H1 (cell line): ENCODE measurements around the gene STXBP6. TPM values are rescaled to one million over a fixed set of nuclear protein-coding genes. Genes with fewer than 3 reads are reported as not detected.

Source experiments
- CTCF ChIA-PET: fragments of 300-600 bp; sonication (Branson Sonifier 250); formaldehyde crosslinking; loops from one replicate; lab custom pipeline; 2021; ENCODE audit not compliant: partially characterized antibody; lab: Charles Lee
- POLR2A ChIA-PET: fragments of 300-600 bp; sonication (Branson Sonifier 250); formaldehyde crosslinking; loops from one replicate; lab custom pipeline; 2021; ENCODE audit warnings: inconsistent platforms; ENCODE audit not compliant: partially characterized antibody; lab: Charles Lee
- DNase-seq, 2 experiments: peaks; one replicate each; pipeline versions ENCODE4 v3.0.0 to v3.0.0-alpha.2; 2010 to 2022; ENCODE audit warnings: low spot score in 2 of 2, low read depth in 1 of 2, mixed read lengths in 1 of 2
- FAIRE-seq: peaks from 2 replicates; lab custom pipeline; 2011; peaks lifted over from hg19 to GRCh38; lab: Jason Lieb, UNC
- H2AFZ ChIP-seq: 2 replicates; pipeline ENCODE4 v1.8.1; 2012; ENCODE audit warnings: low read length, inconsistent platforms
- H2AK5ac ChIP-seq: 2 replicates; pipeline ENCODE4 v1.6.1; 2013; ENCODE audit warnings: low read depth, low read length
- H2BK120ac ChIP-seq: replicated peaks from 2 replicates; pipeline ENCODE3; 2013; ENCODE audit warnings: low read depth, low read length, inconsistent platforms
- H2BK12ac ChIP-seq: 2 replicates; pipeline ENCODE4 v1.6.1; 2013; ENCODE audit warnings: low read depth, low read length
- H2BK15ac ChIP-seq: 2 replicates; pipeline ENCODE4 v1.6.1; 2013; ENCODE audit warnings: low read length
- H2BK20ac ChIP-seq: 2 replicates; pipeline ENCODE4 v1.6.1; 2013; ENCODE audit warnings: low read length
- H2BK5ac ChIP-seq: 2 replicates; pipeline ENCODE4 v1.6.1; 2013; ENCODE audit warnings: low read depth, low read length
- H3K14ac ChIP-seq: 2 replicates; pipeline ENCODE4 v1.6.1; 2013; ENCODE audit warnings: inconsistent platforms; ENCODE audit not compliant: insufficient read length
- H3K18ac ChIP-seq: 2 replicates; pipeline ENCODE4 v1.6.1; 2013; ENCODE audit warnings: low read length; ENCODE audit errors: extremely low read depth
- H3K23ac ChIP-seq: 2 replicates; pipeline ENCODE4 v1.6.1; 2013; ENCODE audit warnings: inconsistent platforms; ENCODE audit not compliant: insufficient read length
- H3K23me2 ChIP-seq: 2 replicates; pipeline ENCODE4 v1.6.1; 2013; ENCODE audit warnings: low read depth, low read length
- H3K27ac ChIP-seq: 2 replicates; pipeline ENCODE4 v1.6.1; 2011; ENCODE audit warnings: low read depth, low read length, inconsistent platforms
- H3K27me3 ChIP-seq, 4 experiments: replicated peaks in 1 of 4; 1 replicate in 1 of 4; 2 replicates in 3 of 4; pipeline versions ENCODE4 v1.6.1 to v1.8.1; 2011 to 2013; ENCODE audit warnings: low read length in 3 of 4, mild to moderate bottlenecking in 3 of 4, inconsistent platforms in 2 of 4, mixed read lengths in 2 of 4, moderate library complexity in 1 of 4; ENCODE audit not compliant: control insufficient read depth in 3 of 4, insufficient read depth in 3 of 4; ENCODE audit errors: extremely low read depth in 1 of 4
- H3K36me3 ChIP-seq, 4 experiments: 2 replicates each; pipeline versions ENCODE4 v1.6.1 to v1.8.1; 2011 to 2013; ENCODE audit warnings: mild to moderate bottlenecking in 4 of 4, low read length in 3 of 4, moderate library complexity in 2 of 4, control low read depth in 1 of 4, inconsistent platforms in 1 of 4; ENCODE audit not compliant: insufficient read depth in 4 of 4, control insufficient read depth in 2 of 4
- H3K4ac ChIP-seq: replicated peaks from 2 replicates; pipeline ENCODE3; 2013; ENCODE audit warnings: low read length, low read depth, mixed read lengths, inconsistent platforms; ENCODE audit not compliant: insufficient read length
- H3K4me1 ChIP-seq, 4 experiments: replicated peaks in 1 of 4; 1 replicate in 1 of 4; 2 replicates in 3 of 4; pipeline versions ENCODE4 v1.6.1 to v1.8.1; 2011 to 2013; ENCODE audit warnings: low read length in 3 of 4, inconsistent platforms in 2 of 4, mixed read lengths in 1 of 4; ENCODE audit not compliant: insufficient read depth in 4 of 4, control insufficient read depth in 3 of 4
- H3K4me2 ChIP-seq, 2 experiments: 2 replicates each; pipeline versions ENCODE4 v1.6.1 to v1.8.1; 2011 to 2013; ENCODE audit warnings: low read depth in 2 of 2, low read length in 2 of 2, control low read depth in 1 of 2, inconsistent platforms in 1 of 2, mild to moderate bottlenecking in 1 of 2; ENCODE audit not compliant: insufficient read depth in 1 of 2
- H3K4me3 ChIP-seq, 4 experiments: fragments of 200-600, 300-600 bp in 1 of 4; sonication (generic), shearing (Covaris generic), sonication (Bioruptor Twin) in 1 of 4; 2 replicates each; pipeline versions ENCODE4 v1.5.1 to v1.8.1; 2011 to 2016; ENCODE audit warnings: low read length in 4 of 4, low read depth in 3 of 4, control low read depth in 2 of 4, inconsistent platforms in 2 of 4, mild to moderate bottlenecking in 2 of 4, mixed read lengths in 1 of 4, moderate library complexity in 1 of 4; ENCODE audit not compliant: insufficient read depth in 2 of 4; ENCODE audit errors: extremely low read depth in 1 of 4
- H3K56ac ChIP-seq: replicated peaks from 2 replicates; pipeline ENCODE3; 2013; ENCODE audit warnings: low read depth, mild to moderate bottlenecking, mixed read lengths, low read length, inconsistent platforms; ENCODE audit not compliant: insufficient read length
- H3K79me1 ChIP-seq: 2 replicates; pipeline ENCODE4 v1.6.1; 2013; ENCODE audit warnings: low read depth, low read length, control low read depth
- H3K79me2 ChIP-seq, 2 experiments: 2 replicates each; pipeline versions ENCODE4 v1.6.1 to v1.8.1; 2012 to 2013; ENCODE audit warnings: low read length in 2 of 2, mild to moderate bottlenecking in 2 of 2, inconsistent platforms in 1 of 2; ENCODE audit not compliant: insufficient read depth in 2 of 2, control insufficient read depth in 1 of 2
- H3K9ac ChIP-seq, 4 experiments: replicated peaks in 1 of 4; 1 replicate in 1 of 4; 2 replicates in 3 of 4; pipeline versions ENCODE4 v1.6.1 to v1.8.1; 2011 to 2013; ENCODE audit warnings: low read depth in 3 of 4, low read length in 3 of 4, control low read depth in 2 of 4, mild to moderate bottlenecking in 2 of 4, moderate library complexity in 2 of 4, inconsistent platforms in 1 of 4; ENCODE audit errors: extremely low read depth in 1 of 4
- H3K9me3 ChIP-seq, 2 experiments: 2 replicates each; pipeline versions ENCODE4 v1.6.1 to v1.8.1; 2012 to 2013; ENCODE audit warnings: mild to moderate bottlenecking in 2 of 2, moderate library complexity in 2 of 2, control low read depth in 1 of 2, inconsistent platforms in 1 of 2, low read depth in 1 of 2, low read length in 1 of 2, mixed read lengths in 1 of 2; ENCODE audit not compliant: insufficient read depth in 2 of 2
- H4K20me1 ChIP-seq, 2 experiments: replicated peaks in 1 of 2; 2 replicates each; pipeline versions ENCODE3 to v1.8.1; 2011 to 2013; ENCODE audit warnings: inconsistent platforms in 2 of 2, low read length in 2 of 2, mild to moderate bottlenecking in 1 of 2; ENCODE audit not compliant: insufficient read depth in 2 of 2, control insufficient read depth in 1 of 2
- H4K5ac ChIP-seq: 2 replicates; pipeline ENCODE4 v1.6.1; 2013; ENCODE audit warnings: low read length, low read depth, mixed read lengths, inconsistent platforms; ENCODE audit not compliant: insufficient read length
- H4K8ac ChIP-seq: 2 replicates; pipeline ENCODE4 v1.8.0; 2013; ENCODE audit warnings: mild to moderate bottlenecking, moderate library complexity, low read length, inconsistent platforms; ENCODE audit not compliant: insufficient read depth; ENCODE audit errors: extremely low read depth
- H4K91ac ChIP-seq: replicated peaks from 2 replicates; pipeline ENCODE3; 2013; ENCODE audit warnings: low read length, mixed read lengths, inconsistent platforms; ENCODE audit not compliant: insufficient read length
- ASH2L ChIP-seq: fragments of 200-600, 300-600 bp; sonication (generic); IDR thresholded peaks from one replicate; pipeline ENCODE4 v1.7.1; 2017; ENCODE audit warnings: low read length
- BCL11A ChIP-seq, 2 experiments: IDR thresholded peaks; one replicate each; pipeline ENCODE4 v1.6.1; 2011; ENCODE audit warnings: low read depth in 2 of 2, low read length in 2 of 2, mild to moderate bottlenecking in 2 of 2
- CBX5 ChIP-seq: fragments of 300-800, 300-1000 bp; sonication (generic); IDR thresholded peaks from 2 replicates; pipeline ENCODE4 v1.7.1; 2016; ENCODE audit warnings: antibody characterized with exemption, low read length, low read depth
- CEBPB ChIP-seq: IDR thresholded peaks from 2 replicates; pipeline ENCODE4 v1.6.1; 2012; ENCODE audit warnings: low read depth, low read length
- CTBP2 ChIP-seq: IDR thresholded peaks from 2 replicates; pipeline ENCODE4 v1.7.0; 2011; ENCODE audit warnings: borderline replicate concordance, mild to moderate bottlenecking, moderate library complexity, mixed read lengths, low read length; ENCODE audit not compliant: insufficient read depth, insufficient read length
- EP300 ChIP-seq, 2 experiments: IDR thresholded peaks; 1 replicate in 1 of 2; 2 replicates in 1 of 2; pipeline ENCODE4 v1.6.1; 2011 to 2012; ENCODE audit warnings: low read depth in 2 of 2, low read length in 2 of 2, mild to moderate bottlenecking in 2 of 2, borderline replicate concordance in 1 of 2, inconsistent platforms in 1 of 2, moderate library complexity in 1 of 2
- FOSL1 ChIP-seq: IDR thresholded peaks from 2 replicates; pipeline ENCODE4 v1.6.1; 2011; ENCODE audit warnings: mild to moderate bottlenecking, low read depth, low read length, moderate library complexity; ENCODE audit not compliant: insufficient read depth
- JUN ChIP-seq: IDR thresholded peaks from 2 replicates; pipeline ENCODE4 v1.6.1; 2011; ENCODE audit warnings: low read depth, mild to moderate bottlenecking, improper control_type of control experiment, low read length
- POU5F1 ChIP-seq: IDR thresholded peaks from 2 replicates; pipeline ENCODE4 v1.6.1; 2011; ENCODE audit warnings: low read depth, mild to moderate bottlenecking, low read length, moderate library complexity
- ZNF274 ChIP-seq: IDR thresholded peaks from 2 replicates; pipeline ENCODE4 v1.7.0; 2012; ENCODE audit warnings: low read length, borderline replicate concordance; ENCODE audit errors: extremely low read depth
- WGBS, 2 experiments: shearing (Covaris generic) in 1 of 2; methylation state at CpG; one replicate each; pipeline versions ENCODE4 v1.1.6 to v1.1.7; 2013 to 2015; ENCODE audit warnings: low lambda C conversion rate in 2 of 2, mixed read lengths in 2 of 2, inconsistent platforms in 1 of 2, low coverage in 1 of 2, missing lambda C conversion rate in 1 of 2; ENCODE audit not compliant: insufficient replicate concordance in 2 of 2, insufficient coverage in 1 of 2, insufficient read length in 1 of 2; ENCODE audit errors: extremely low coverage in 1 of 2, missing lambda C conversion rate in 1 of 2; 5-methylcytosine and 5-hydroxymethylcytosine counted together
- polyA plus RNA-seq, 7 experiments: library from polyadenylated mRNA; depleted of rRNA in 3 of 7; stranded (reverse) in 5 of 7; unstranded in 2 of 7; fragments of >200 nt in 5 of 7; fragments of 200-250 nt in 2 of 7; gene quantifications; 1 replicate in 5 of 7; 2 replicates in 1 of 7; 4 replicates in 1 of 7; pipeline versions ENCODE4 v1.2.1 to v1.2.3, GENCODE V29; 2011 to 2013; ENCODE audit warnings: missing spikeins in 2 of 7, mixed read lengths in 2 of 7
- total RNA-seq: library from RNA; stranded (reverse); fragmentation: NEBNext Ultra II Directional; extraction: Animal tissue kit (Norgen Biotek cat#: 25700); gene quantifications from 2 replicates; pipeline ENCODE4 v1.2.1, GENCODE V29; 2021

STXBP6 gene
- total and polyA plus RNA-seq, 2 of the 8 experiments (the other 6 are each of a cell fraction or from before 2014, with no cell fraction given): 9.4 to 18.1 TPM

- H2BK12ac ChIP-seq: no peak overlapping the region
- POLR2A ChIA-PET: no interaction called here
Observed at GRCh38 chr14:24795406-24795805, 254.5 kb downstream of the STXBP6 start.

More at GRCh38 chr14:24795406-24795805, 254.5 kb downstream of the STXBP6 start:
- Histone ChIP-seq H4K20me1 (no peaks in the 10 kb centered on the region), H2BK5ac (no peak overlapping the region), H3K9me3 (no peaks in the 10 kb centered on the region), H2BK20ac (no peak overlapping the region), H3K27ac (no peak overlapping the region), H3K27me3 (no peaks in the 10 kb centered on the region), H3K4me1 (no peaks in the 10 kb centered on the region; a peak in 1 of 7 replicates)
- DNase-seq: no peak
- no peak for TF ChIP-seq ZNF274
- TF ChIP-seq CBX5: no peak
- TF ChIP-seq POU5F1: no peak
- no peak for TF ChIP-seq CEBPB
- TF ChIP-seq FOSL1: no peak
- TF ChIP-seq BCL11A (IDR thresholded peaks at IDR 0.05; ENCODE audit: low read depth in 2 of 2, low read length in 2 of 2): no peak
- no peak for TF ChIP-seq EP300 (IDR thresholded peaks at IDR 0.05; ENCODE audit: borderline replicate concordance in 1 of 2, low read depth in 2 of 2, low read length in 2 of 2)
- no peak for TF ChIP-seq JUN
- no peak for TF ChIP-seq CTBP2
- TF ChIP-seq ASH2L: no peak
- TF ChIP-seq, all 59 proteins: peak for 0
- 91% methylated on average over 5 of the region's 5 CpGs; no CpG with 5 or more reads in 1 of the 2 experiments for WGBS, 2 experiments
- Histone ChIP-seq H3K23ac (no peak overlapping the region), H4K8ac (no peak overlapping the region), H3K79me2 (no peaks in the 10 kb centered on the region), H3K79me1 (no peaks in the 10 kb centered on the region), H3K4me3 (no peak overlapping the region), H3K4ac (no peak overlapping the region), H3K56ac (no peak overlapping the region), H3K36me3 (no peaks in the 10 kb centered on the region), H2BK15ac (no peak overlapping the region), H3K23me2 (no peaks in the 10 kb centered on the region), H3K18ac (no peak overlapping the region), H4K91ac (no peak overlapping the region), H2BK120ac (no peak overlapping the region), H4K5ac (no peak overlapping the region), H3K14ac (no peak overlapping the region), H3K4me2 (no peak overlapping the region), H2AFZ (no peak overlapping the region), H2AK5ac (no peak overlapping the region), H3K9ac (no peak overlapping the region)
- FAIRE-seq: no peak
- CTCF ChIA-PET: interaction anchor here (6.6 kb wide), 1 partner anchor 11 kb away, joined by 30 read pairs; no protein-coding TSS in a partner anchor
